ENCODE results near the gene LYST.

The LYST gene

GRCh38 chr1:235887676-235888075 lies 21.0 kb upstream of the LYST start:
- no peak for DNase-seq

- DNase-seq = no peak
These were observed 19.1 kb upstream of the LYST start for GRCh38 chr1:235885655-235886262.

GRCh38 chr1:235883261-235883927 lies 16.7 kb upstream of the LYST start:
- peak; percentile 55 for DNase-seq

- no peak for DNase-seq
These were observed 16.1 kb upstream of the LYST start for GRCh38 chr1:235882816-235883215.

GRCh38 chr1:235881930-235882700 lies 15.4 kb upstream of the LYST start:
- DNase-seq = no peak

GRCh38 chr1:235878082-235878811 lies 11.5 kb upstream of the LYST start:
- no peak for DNase-seq

- DNase-seq = no peak
These were observed 9.7 kb upstream of the LYST start for GRCh38 chr1:235876402-235876841.

GRCh38 chr1:235875036-235875597 lies 8.4 kb upstream of the LYST start:
- no peak for DNase-seq

- no peak for DNase-seq
These were observed 7.6 kb upstream of the LYST start for GRCh38 chr1:235874261-235874660.

- no peak for DNase-seq
These were observed 6.9 kb upstream of the LYST start for GRCh38 chr1:235873571-235873970.

- DNase-seq = no peak
These were observed 6.3 kb upstream of the LYST start for GRCh38 chr1:235873045-235873444.

GRCh38 chr1:235872270-235872669 lies 5.6 kb upstream of the LYST start:
- no peak for DNase-seq

- DNase-seq = no peak
These were observed 1.3 kb upstream of the LYST start for GRCh38 chr1:235867903-235868469.

GRCh38 chr1:235866913-235867845 lies 473 bp upstream of the LYST start:
- DNase-seq = peak; percentile 98

GRCh38 chr1:235865565-235866204 lies 1.0 kb downstream of the LYST start:
- no peak for DNase-seq

GRCh38 chr1:235864931-235865525 lies 1.7 kb downstream of the LYST start:
- DNase-seq = no peak

GRCh38 chr1:235864469-235864868 lies 2.2 kb downstream of the LYST start:
- DNase-seq = no peak

- DNase-seq = no peak
These were observed 3.0 kb downstream of the LYST start for GRCh38 chr1:235863699-235864093.

- no peak for DNase-seq
These were observed 4.8 kb downstream of the LYST start for GRCh38 chr1:235861857-235862256.

- no peak for DNase-seq
These were observed 5.9 kb downstream of the LYST start for GRCh38 chr1:235860829-235861228.

- DNase-seq = no peak
These were observed 6.9 kb downstream of the LYST start for GRCh38 chr1:235859789-235860188.

Measured in right forelimb (tissue), 1 donor.